H1 (cell line): ENCODE results near the gene IRF9. TPM values are rescaled to one million over a fixed set of nuclear protein-coding genes. Genes with fewer than 3 reads are reported as not detected.

ENCODE experiments used
- CTCF ChIA-PET: fragments of 300-600 bp; sonication (Branson Sonifier 250); formaldehyde crosslinking; loops from one replicate; lab custom pipeline; 2021; ENCODE audit not compliant: partially characterized antibody; lab: Charles Lee
- POLR2A ChIA-PET: fragments of 300-600 bp; sonication (Branson Sonifier 250); formaldehyde crosslinking; loops from one replicate; lab custom pipeline; 2021; ENCODE audit warnings: inconsistent platforms; ENCODE audit not compliant: partially characterized antibody; lab: Charles Lee
- DNase-seq, 2 experiments: peaks; one replicate each; pipeline versions ENCODE4 v3.0.0 to v3.0.0-alpha.2; 2010 to 2022; ENCODE audit warnings: low spot score in 2 of 2, low read depth in 1 of 2, mixed read lengths in 1 of 2
- FAIRE-seq: peaks from 2 replicates; lab custom pipeline; 2011; peaks lifted over from hg19 to GRCh38; lab: Jason Lieb, UNC
- H2AFZ ChIP-seq: 2 replicates; pipeline ENCODE4 v1.8.1; 2012; ENCODE audit warnings: low read length, inconsistent platforms
- H2AK5ac ChIP-seq: 2 replicates; pipeline ENCODE4 v1.6.1; 2013; ENCODE audit warnings: low read depth, low read length
- H2BK120ac ChIP-seq: replicated peaks from 2 replicates; pipeline ENCODE3; 2013; ENCODE audit warnings: low read depth, low read length, inconsistent platforms
- H2BK12ac ChIP-seq: 2 replicates; pipeline ENCODE4 v1.6.1; 2013; ENCODE audit warnings: low read depth, low read length
- H2BK15ac ChIP-seq: 2 replicates; pipeline ENCODE4 v1.6.1; 2013; ENCODE audit warnings: low read length
- H2BK20ac ChIP-seq: 2 replicates; pipeline ENCODE4 v1.6.1; 2013; ENCODE audit warnings: low read length
- H2BK5ac ChIP-seq: 2 replicates; pipeline ENCODE4 v1.6.1; 2013; ENCODE audit warnings: low read depth, low read length
- H3K14ac ChIP-seq: 2 replicates; pipeline ENCODE4 v1.6.1; 2013; ENCODE audit warnings: inconsistent platforms; ENCODE audit not compliant: insufficient read length
- H3K18ac ChIP-seq: 2 replicates; pipeline ENCODE4 v1.6.1; 2013; ENCODE audit warnings: low read length; ENCODE audit errors: extremely low read depth
- H3K23ac ChIP-seq: 2 replicates; pipeline ENCODE4 v1.6.1; 2013; ENCODE audit warnings: inconsistent platforms; ENCODE audit not compliant: insufficient read length
- H3K23me2 ChIP-seq: 2 replicates; pipeline ENCODE4 v1.6.1; 2013; ENCODE audit warnings: low read depth, low read length
- H3K27ac ChIP-seq: 2 replicates; pipeline ENCODE4 v1.6.1; 2011; ENCODE audit warnings: low read depth, low read length, inconsistent platforms
- H3K27me3 ChIP-seq, 4 experiments: replicated peaks in 1 of 4; 1 replicate in 1 of 4; 2 replicates in 3 of 4; pipeline versions ENCODE4 v1.6.1 to v1.8.1; 2011 to 2013; ENCODE audit warnings: low read length in 3 of 4, mild to moderate bottlenecking in 3 of 4, inconsistent platforms in 2 of 4, mixed read lengths in 2 of 4, moderate library complexity in 1 of 4; ENCODE audit not compliant: control insufficient read depth in 3 of 4, insufficient read depth in 3 of 4; ENCODE audit errors: extremely low read depth in 1 of 4
- H3K36me3 ChIP-seq, 4 experiments: 2 replicates each; pipeline versions ENCODE4 v1.6.1 to v1.8.1; 2011 to 2013; ENCODE audit warnings: mild to moderate bottlenecking in 4 of 4, low read length in 3 of 4, moderate library complexity in 2 of 4, control low read depth in 1 of 4, inconsistent platforms in 1 of 4; ENCODE audit not compliant: insufficient read depth in 4 of 4, control insufficient read depth in 2 of 4
- H3K4ac ChIP-seq: replicated peaks from 2 replicates; pipeline ENCODE3; 2013; ENCODE audit warnings: low read length, low read depth, mixed read lengths, inconsistent platforms; ENCODE audit not compliant: insufficient read length
- H3K4me1 ChIP-seq, 4 experiments: replicated peaks in 1 of 4; 1 replicate in 1 of 4; 2 replicates in 3 of 4; pipeline versions ENCODE4 v1.6.1 to v1.8.1; 2011 to 2013; ENCODE audit warnings: low read length in 3 of 4, inconsistent platforms in 2 of 4, mixed read lengths in 1 of 4; ENCODE audit not compliant: insufficient read depth in 4 of 4, control insufficient read depth in 3 of 4
- H3K4me2 ChIP-seq, 2 experiments: 2 replicates each; pipeline versions ENCODE4 v1.6.1 to v1.8.1; 2011 to 2013; ENCODE audit warnings: low read depth in 2 of 2, low read length in 2 of 2, control low read depth in 1 of 2, inconsistent platforms in 1 of 2, mild to moderate bottlenecking in 1 of 2; ENCODE audit not compliant: insufficient read depth in 1 of 2
- H3K4me3 ChIP-seq, 4 experiments: fragments of 200-600, 300-600 bp in 1 of 4; sonication (generic), shearing (Covaris generic), sonication (Bioruptor Twin) in 1 of 4; 2 replicates each; pipeline versions ENCODE4 v1.5.1 to v1.8.1; 2011 to 2016; ENCODE audit warnings: low read length in 4 of 4, low read depth in 3 of 4, control low read depth in 2 of 4, inconsistent platforms in 2 of 4, mild to moderate bottlenecking in 2 of 4, mixed read lengths in 1 of 4, moderate library complexity in 1 of 4; ENCODE audit not compliant: insufficient read depth in 2 of 4; ENCODE audit errors: extremely low read depth in 1 of 4
- H3K56ac ChIP-seq: replicated peaks from 2 replicates; pipeline ENCODE3; 2013; ENCODE audit warnings: low read depth, mild to moderate bottlenecking, mixed read lengths, low read length, inconsistent platforms; ENCODE audit not compliant: insufficient read length
- H3K79me1 ChIP-seq: 2 replicates; pipeline ENCODE4 v1.6.1; 2013; ENCODE audit warnings: low read depth, low read length, control low read depth
- H3K79me2 ChIP-seq, 2 experiments: 2 replicates each; pipeline versions ENCODE4 v1.6.1 to v1.8.1; 2012 to 2013; ENCODE audit warnings: low read length in 2 of 2, mild to moderate bottlenecking in 2 of 2, inconsistent platforms in 1 of 2; ENCODE audit not compliant: insufficient read depth in 2 of 2, control insufficient read depth in 1 of 2
- H3K9ac ChIP-seq, 4 experiments: replicated peaks in 1 of 4; 1 replicate in 1 of 4; 2 replicates in 3 of 4; pipeline versions ENCODE4 v1.6.1 to v1.8.1; 2011 to 2013; ENCODE audit warnings: low read depth in 3 of 4, low read length in 3 of 4, control low read depth in 2 of 4, mild to moderate bottlenecking in 2 of 4, moderate library complexity in 2 of 4, inconsistent platforms in 1 of 4; ENCODE audit errors: extremely low read depth in 1 of 4
- H3K9me3 ChIP-seq, 2 experiments: 2 replicates each; pipeline versions ENCODE4 v1.6.1 to v1.8.1; 2012 to 2013; ENCODE audit warnings: mild to moderate bottlenecking in 2 of 2, moderate library complexity in 2 of 2, control low read depth in 1 of 2, inconsistent platforms in 1 of 2, low read depth in 1 of 2, low read length in 1 of 2, mixed read lengths in 1 of 2; ENCODE audit not compliant: insufficient read depth in 2 of 2
- H4K20me1 ChIP-seq, 2 experiments: replicated peaks in 1 of 2; 2 replicates each; pipeline versions ENCODE3 to v1.8.1; 2011 to 2013; ENCODE audit warnings: inconsistent platforms in 2 of 2, low read length in 2 of 2, mild to moderate bottlenecking in 1 of 2; ENCODE audit not compliant: insufficient read depth in 2 of 2, control insufficient read depth in 1 of 2
- H4K5ac ChIP-seq: 2 replicates; pipeline ENCODE4 v1.6.1; 2013; ENCODE audit warnings: low read length, low read depth, mixed read lengths, inconsistent platforms; ENCODE audit not compliant: insufficient read length
- H4K8ac ChIP-seq: 2 replicates; pipeline ENCODE4 v1.8.0; 2013; ENCODE audit warnings: mild to moderate bottlenecking, moderate library complexity, low read length, inconsistent platforms; ENCODE audit not compliant: insufficient read depth; ENCODE audit errors: extremely low read depth
- H4K91ac ChIP-seq: replicated peaks from 2 replicates; pipeline ENCODE3; 2013; ENCODE audit warnings: low read length, mixed read lengths, inconsistent platforms; ENCODE audit not compliant: insufficient read length
- NANOG ChIP-seq: IDR thresholded peaks from 2 replicates; pipeline ENCODE4 v1.6.1; 2011; ENCODE audit warnings: low read length, low read depth, mild to moderate bottlenecking, inconsistent platforms; ENCODE audit not compliant: insufficient read depth, poor library complexity, severe bottlenecking
- TEAD4 ChIP-seq: IDR thresholded peaks from 2 replicates; pipeline ENCODE4 v1.6.1; 2012; ENCODE audit warnings: low read depth, low read length, inconsistent platforms, mixed read lengths
- WGBS, 2 experiments: shearing (Covaris generic) in 1 of 2; methylation state at CpG; one replicate each; pipeline versions ENCODE4 v1.1.6 to v1.1.7; 2013 to 2015; ENCODE audit warnings: low lambda C conversion rate in 2 of 2, mixed read lengths in 2 of 2, inconsistent platforms in 1 of 2, low coverage in 1 of 2, missing lambda C conversion rate in 1 of 2; ENCODE audit not compliant: insufficient replicate concordance in 2 of 2, insufficient coverage in 1 of 2, insufficient read length in 1 of 2; ENCODE audit errors: extremely low coverage in 1 of 2, missing lambda C conversion rate in 1 of 2; 5-methylcytosine and 5-hydroxymethylcytosine counted together
- polyA plus RNA-seq, 7 experiments: library from polyadenylated mRNA; depleted of rRNA in 3 of 7; stranded (reverse) in 5 of 7; unstranded in 2 of 7; fragments of >200 nt in 5 of 7; fragments of 200-250 nt in 2 of 7; gene quantifications; 1 replicate in 5 of 7; 2 replicates in 1 of 7; 4 replicates in 1 of 7; pipeline versions ENCODE4 v1.2.1 to v1.2.3, GENCODE V29; 2011 to 2013; ENCODE audit warnings: missing spikeins in 2 of 7, mixed read lengths in 2 of 7
- total RNA-seq: library from RNA; stranded (reverse); fragmentation: NEBNext Ultra II Directional; extraction: Animal tissue kit (Norgen Biotek cat#: 25700); gene quantifications from 2 replicates; pipeline ENCODE4 v1.2.1, GENCODE V29; 2021

Gene IRF9
- total and polyA plus RNA-seq, 2 of the 8 experiments (the other 6 are each of a cell fraction or from before 2014, with no cell fraction given), result 11.4 to 13.2 TPM

GRCh38 chr14:24194186-24194872 lies 33.3 kb downstream of the IRF9 start:
- Histone ChIP-seq H3K79me2 (peaks cover 0 to 3% of the 10 kb centered on the region in 2 experiments; a peak in 2 of 4 replicates), H2AK5ac (no peak overlapping the region), H2BK5ac (no peak overlapping the region), H3K36me3 (peaks cover 4 to 6% (median 5%) of the 10 kb centered on the region in 4 experiments; a peak in 6 of 8 replicates), H2BK15ac (no peak overlapping the region), H2BK12ac (no peak overlapping the region), H4K8ac (no peak overlapping the region), H3K27me3 (no peaks in the 10 kb centered on the region), H4K91ac (no peak overlapping the region), H3K4ac (no peak overlapping the region), H3K4me1 (peaks cover 0 to 9% (median 3%) of the 10 kb centered on the region in 4 experiments; a peak in 3 of 7 replicates), H3K18ac (no peak overlapping the region), H3K27ac (no peak overlapping the region), H2BK20ac (no peak overlapping the region), H2BK120ac (no peak overlapping the region), H3K14ac (no peak overlapping the region), H3K23ac (no peak overlapping the region), H4K20me1 (no peaks in the 10 kb centered on the region), H3K4me2 (peak overlapping the region; percentile 79 to 94), H4K5ac (no peak overlapping the region), H3K56ac (no peak overlapping the region), H3K9me3 (no peaks in the 10 kb centered on the region), H3K23me2 (peaks cover 5% of the 10 kb centered on the region; the same call in 1 of the 2 replicates), H3K9ac (no peak overlapping the region), H3K4me3 (peak overlapping the region; percentile 65 to 88 (median 84)), H3K79me1 (peaks cover 3% of the 10 kb centered on the region; the same call in 1 of the 2 replicates), H2AFZ (no peak overlapping the region)
- FAIRE-seq (no peak), DNase-seq (no peak)
- ChIA-PET POLR2A (interaction anchor here (0.6 to 4.7 kb wide), 18 partner anchors 10 to 100 kb away, joined by 3 to 119 read pairs (median 6); partner anchors contain the start of genes CHMP4A, EMC9, GMPR2 and IRF9), CTCF (interaction anchor here (1.1 to 2.1 kb wide), 5 partner anchors 19 to 202 kb away, joined by 3 to 7 read pairs (median 4); partner anchors contain the start of genes CHMP4A and TINF2)
- 88% methylated on average over 7 of the region's 7 CpGs; no CpG with 5 or more reads in 1 of the 2 experiments for WGBS, 2 experiments
- TF ChIP-seq TEAD4 (no peak), NANOG (no peak)
